Subcutaneous adipose tissue (tissue), 4 donors: ENCODE measurements around the gene PRSS16. TPM values are rescaled to one million over a fixed set of nuclear protein-coding genes. Genes with fewer than 3 reads are reported as not detected.

Experiments
- total RNA-seq, 4 donors: library from RNA; depleted of rRNA; stranded (reverse); fragments of >200 nt; gene quantifications; one replicate each; pipeline ENCODE4 v1.1.0, GENCODE V29; 2016
- TF ChIP-seq, protein P1 (sequence below): fragments of 450-650 bp; IDR thresholded peaks from one replicate; pipeline ENCODE4 v1.5.1; 2016; ENCODE audit warnings: low read depth, mild to moderate bottlenecking, control low read depth, antibody characterized with exemption, moderate library complexity

The PRSS16 gene
- total RNA-seq, 4 donors from 2014 or later: 0.88 TPM; not detected in 3

DNA sequence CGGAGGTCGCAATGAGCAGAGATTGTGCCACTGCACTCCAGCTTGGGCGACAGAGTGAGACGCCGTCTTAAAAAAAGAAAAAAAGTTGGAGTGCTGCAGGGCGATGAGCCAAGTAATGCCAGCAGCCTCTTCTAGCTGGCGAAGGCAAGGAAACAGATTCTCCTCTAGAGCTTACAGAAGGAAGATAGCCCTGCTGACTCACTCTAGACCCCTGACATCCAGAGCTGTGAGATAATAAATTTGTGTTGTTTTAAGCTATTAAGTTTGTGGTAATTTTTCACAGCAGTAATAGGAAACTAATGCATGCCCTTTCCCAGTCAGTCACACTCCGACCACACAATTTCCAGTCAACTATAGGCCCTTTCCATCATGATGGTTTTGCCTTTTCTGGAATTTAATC lies 16.4 kb downstream of the PRSS16 start:
- TF ChIP-seq, protein P1, sequence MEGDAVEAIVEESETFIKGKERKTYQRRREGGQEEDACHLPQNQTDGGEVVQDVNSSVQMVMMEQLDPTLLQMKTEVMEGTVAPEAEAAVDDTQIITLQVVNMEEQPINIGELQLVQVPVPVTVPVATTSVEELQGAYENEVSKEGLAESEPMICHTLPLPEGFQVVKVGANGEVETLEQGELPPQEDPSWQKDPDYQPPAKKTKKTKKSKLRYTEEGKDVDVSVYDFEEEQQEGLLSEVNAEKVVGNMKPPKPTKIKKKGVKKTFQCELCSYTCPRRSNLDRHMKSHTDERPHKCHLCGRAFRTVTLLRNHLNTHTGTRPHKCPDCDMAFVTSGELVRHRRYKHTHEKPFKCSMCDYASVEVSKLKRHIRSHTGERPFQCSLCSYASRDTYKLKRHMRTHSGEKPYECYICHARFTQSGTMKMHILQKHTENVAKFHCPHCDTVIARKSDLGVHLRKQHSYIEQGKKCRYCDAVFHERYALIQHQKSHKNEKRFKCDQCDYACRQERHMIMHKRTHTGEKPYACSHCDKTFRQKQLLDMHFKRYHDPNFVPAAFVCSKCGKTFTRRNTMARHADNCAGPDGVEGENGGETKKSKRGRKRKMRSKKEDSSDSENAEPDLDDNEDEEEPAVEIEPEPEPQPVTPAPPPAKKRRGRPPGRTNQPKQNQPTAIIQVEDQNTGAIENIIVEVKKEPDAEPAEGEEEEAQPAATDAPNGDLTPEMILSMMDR: no peak

DNA sequence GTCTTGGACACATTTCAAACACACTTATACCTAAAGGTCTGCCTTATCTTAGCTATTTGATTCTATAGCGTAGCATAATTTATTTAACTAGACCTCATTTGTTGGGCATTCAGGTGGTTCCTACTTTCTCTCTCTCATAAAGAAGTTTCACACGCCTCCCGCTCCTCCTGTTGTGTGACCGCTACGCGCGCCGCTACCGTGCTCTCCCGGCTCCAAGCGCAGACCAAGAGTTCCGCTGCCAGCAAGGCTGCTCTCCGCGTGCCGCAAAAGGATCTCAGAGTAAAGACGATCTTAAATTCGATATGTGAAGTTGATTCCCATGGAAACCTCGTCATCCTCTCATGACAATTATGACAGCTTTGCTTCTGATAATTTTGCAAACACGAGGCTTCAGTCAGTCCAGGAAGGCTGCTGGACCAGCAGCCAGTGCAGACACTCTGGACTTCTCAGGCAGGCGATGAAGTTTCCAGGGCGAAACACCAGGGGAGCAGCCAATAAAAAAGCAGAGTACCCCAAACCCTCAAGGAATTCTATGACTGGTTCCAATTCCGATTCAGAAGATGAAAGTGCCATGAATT lies 20.4 kb downstream of the PRSS16 start:
- TF ChIP-seq, protein P1: no peak

DNA sequence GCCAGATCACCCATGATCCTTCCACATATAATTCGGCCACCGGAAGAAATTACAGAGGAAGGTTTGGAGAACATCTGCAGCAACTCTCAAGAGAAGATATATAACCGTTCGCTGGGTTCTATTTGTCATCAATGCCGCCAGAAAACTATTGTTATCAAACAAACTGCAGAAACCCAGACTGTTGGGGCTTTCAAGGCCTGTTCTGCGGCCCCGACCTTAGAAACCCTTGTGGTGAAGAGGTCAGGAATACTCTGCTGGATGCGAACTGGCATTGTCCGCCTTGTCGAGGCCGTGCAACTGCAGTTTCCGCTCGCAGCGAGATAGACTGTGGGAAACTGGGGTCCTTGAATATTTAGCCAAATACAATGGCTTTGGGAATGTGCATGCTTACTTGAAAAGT lies 21.3 kb downstream of the PRSS16 start:
- TF ChIP-seq, protein P1: no peak

DNA sequence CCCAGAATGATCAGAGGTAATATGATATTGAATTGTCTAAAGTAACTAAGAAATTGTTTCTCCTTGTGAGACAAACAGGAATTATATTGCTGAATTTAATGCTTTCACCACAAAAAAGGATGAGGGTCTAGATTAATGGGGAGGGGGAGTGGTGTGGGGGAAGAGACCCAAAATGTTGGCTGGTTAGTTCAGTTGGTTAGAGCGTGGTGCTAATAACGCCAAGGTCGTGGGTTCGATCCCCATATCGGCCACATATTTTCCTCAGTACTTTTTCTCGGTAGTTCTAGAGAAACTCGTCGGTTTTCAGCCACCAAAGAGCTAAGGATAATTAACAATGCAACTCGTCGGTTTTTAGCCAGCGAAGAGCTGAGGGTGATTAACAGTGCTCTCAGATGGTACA lies 26.3 kb downstream of the PRSS16 start:
- TF ChIP-seq, protein P1: no peak

DNA sequence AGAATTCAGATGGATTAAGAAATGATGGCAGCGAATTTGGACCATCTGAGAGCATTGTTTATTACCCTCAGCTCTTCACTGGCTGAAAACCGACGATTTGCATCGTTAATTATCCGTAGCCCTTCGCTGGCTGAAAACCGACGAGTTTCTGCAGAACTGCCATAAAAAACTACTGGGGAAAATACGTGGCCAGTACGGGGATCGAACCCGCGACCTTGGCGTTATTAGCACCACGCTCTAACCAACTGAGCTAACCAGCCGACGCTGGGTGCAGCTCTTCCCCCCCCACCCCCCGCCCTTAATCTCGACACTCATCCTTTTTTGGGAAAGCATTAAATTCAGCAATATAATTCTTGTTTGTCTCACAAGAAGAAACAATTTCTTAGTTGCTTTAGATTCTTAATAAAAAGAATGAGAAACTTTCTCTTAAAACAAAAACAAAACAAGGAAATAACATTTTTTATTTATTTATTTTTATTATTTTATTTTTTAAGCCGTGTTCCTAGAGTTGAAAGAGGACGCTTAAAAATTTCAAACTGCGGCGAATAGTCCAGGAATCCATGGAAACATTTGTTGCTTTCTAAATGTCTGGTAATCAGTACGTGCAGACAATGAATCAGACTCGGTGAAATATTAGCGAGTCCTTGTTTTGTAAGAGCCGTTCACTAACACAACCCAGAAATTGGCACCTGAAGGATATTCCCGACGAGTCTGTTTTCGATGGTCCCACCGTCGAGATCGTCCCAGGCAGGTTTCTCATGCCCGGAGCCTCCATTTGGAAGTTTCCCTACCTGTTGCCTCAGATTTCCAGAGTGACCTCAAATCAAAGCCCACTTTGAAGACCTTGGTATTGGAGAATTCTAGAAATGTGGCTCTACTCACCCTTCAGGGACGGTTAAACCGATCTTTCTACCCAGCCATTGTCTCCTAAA lies 27.8 kb downstream of the PRSS16 start:
- TF ChIP-seq, protein P1: no peak

DNA sequence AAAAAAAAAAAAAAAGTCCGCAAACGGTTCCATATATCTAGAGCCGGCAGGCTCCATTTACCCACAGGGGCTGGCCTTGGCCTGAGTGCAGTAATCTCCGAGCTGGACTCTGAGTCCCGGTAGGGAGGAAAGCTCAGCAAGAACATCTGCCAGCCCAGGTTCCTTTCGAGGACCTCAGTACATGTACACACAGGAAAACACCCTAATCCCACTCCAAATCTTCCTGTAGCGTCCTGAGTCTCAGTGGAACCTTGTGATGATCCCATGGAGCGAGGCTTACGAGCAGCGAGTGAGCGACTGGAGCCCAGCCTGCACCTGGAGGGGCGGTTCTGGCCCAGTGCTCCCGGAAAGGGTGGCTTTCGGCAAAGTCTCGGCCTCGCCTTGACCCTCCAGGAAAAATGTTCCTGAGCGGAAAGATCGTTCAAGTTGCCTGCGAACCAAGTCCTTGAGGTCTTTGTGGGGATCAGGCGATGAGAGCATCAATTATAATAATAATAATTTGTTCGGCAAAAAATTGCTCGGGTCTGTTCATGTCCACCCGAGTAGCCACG lies 32.1 kb downstream of the PRSS16 start:
- TF ChIP-seq, protein P1: no peak

DNA sequence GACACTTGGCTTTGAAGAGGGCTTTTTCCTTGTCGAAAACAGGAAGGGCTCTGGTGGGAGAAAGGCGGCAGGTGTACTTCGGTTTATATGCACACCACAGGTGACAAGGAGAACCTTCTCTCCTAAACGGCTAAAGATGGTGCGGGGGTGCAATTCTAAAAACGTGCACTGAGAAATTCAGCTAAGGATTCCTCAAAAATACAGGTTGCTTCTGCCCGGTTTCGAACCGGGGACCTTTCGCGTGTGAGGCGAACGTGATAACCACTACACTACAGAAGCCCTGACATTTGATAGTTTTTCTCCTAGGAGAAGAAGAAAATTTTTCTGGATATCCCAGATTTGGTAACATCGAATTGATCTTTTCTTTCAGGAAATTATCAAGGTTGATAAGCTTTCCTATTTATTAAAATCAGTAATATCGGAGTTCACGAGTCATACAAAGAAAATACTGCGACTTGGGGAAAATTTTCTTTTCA lies 32.6 kb downstream of the PRSS16 start:
- TF ChIP-seq, protein P1: no peak
